GM18909 (cell line): ENCODE results near the gene FBLN7.

Experiments used
- ATAC-seq: cut with Tn5 transposase; IDR thresholded peaks from one replicate; pipeline ENCODE4 v1.9.1; 2021; ENCODE audit warnings: mild to moderate bottlenecking; ENCODE audit not compliant: unreplicated experiment, poor library complexity

The FBLN7 gene

GRCh38 chr2:112216167-112216566 lies 78.0 kb downstream of the FBLN7 start:
- ATAC-seq = no peak

DNA sequence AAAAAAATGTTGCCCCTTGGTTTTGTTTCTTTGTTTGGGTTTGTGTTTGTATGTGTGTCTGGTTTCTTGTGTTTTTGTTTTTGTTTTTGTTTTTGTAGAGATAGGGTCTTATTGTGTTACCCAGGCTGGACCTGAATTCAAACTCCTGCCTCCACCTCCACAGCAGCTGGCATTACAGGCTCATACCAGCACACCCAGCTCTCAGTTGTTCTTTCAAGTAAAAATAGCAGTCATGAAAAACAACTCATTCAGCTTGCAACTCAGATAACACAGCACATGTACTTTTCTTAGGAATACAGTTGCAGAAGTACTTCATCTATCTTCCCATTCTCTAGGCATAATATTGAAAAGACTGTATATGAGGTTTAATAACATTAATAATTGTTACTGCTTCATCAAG lies 79.7 kb downstream of the FBLN7 start:
- ATAC-seq = no peak

DNA sequence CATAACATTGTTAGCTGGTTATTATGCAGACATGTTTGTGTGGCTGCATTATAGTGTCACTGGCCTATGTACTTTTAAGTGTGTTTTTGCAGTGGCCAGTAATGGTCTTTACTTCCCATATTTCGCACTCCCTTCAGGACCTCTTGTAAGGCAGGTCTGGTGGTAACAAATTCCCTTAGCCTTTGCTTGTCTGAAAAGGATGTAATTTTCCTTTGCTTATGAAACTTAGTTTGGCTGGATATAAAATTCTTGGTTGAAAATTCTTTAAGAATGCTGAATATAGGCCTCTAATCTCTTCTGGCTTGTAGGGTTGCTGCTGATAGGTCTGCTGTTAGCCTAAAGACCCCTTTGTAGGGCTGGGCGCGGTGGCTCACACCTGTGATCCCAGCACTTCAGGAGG lies 82.0 kb downstream of the FBLN7 start:
- no peak for ATAC-seq

DNA sequence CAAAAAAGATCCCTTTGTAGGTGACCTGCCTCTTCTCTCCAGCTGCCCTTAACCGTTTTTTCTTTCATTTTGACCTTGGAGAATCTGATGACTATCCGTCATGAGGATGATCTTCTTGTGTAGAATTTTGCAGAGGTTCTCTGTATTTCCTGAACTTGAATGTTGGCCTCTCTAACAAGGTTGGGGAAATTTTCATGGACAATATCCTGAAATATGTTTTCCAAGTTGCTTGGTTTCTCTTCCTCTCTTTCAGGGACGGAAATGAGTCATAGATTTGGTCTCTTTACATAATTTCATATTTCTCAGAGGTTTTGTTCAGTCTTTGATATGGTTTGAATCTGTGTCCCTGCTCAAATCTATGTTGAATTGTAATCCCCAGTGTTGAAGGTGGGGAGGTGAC lies 82.6 kb downstream of the FBLN7 start:
- ATAC-seq = no peak

- no peak for ATAC-seq
These were observed 91.2 kb downstream of the FBLN7 start for GRCh38 chr2:112229348-112229747.

GRCh38 chr2:112230371-112230770 lies 92.2 kb downstream of the FBLN7 start:
- no peak for ATAC-seq
